Stimulated activated CD4-positive, alpha-beta T cell treated with anti-CD3 and anti-CD28 coated beads, Interleukin-2, amount 100 ng/mL, for 24 hours (primary cell): ENCODE results near the gene FGD3.
A peak's percentile ranks its signal among the peaks of the same experiment; 100 is the strongest.

Experiments
- DNase-seq, 2 donors: peaks; one replicate each; pipeline ENCODE4 v3.0.0-alpha.2; 2020

FGD3 gene

DNA sequence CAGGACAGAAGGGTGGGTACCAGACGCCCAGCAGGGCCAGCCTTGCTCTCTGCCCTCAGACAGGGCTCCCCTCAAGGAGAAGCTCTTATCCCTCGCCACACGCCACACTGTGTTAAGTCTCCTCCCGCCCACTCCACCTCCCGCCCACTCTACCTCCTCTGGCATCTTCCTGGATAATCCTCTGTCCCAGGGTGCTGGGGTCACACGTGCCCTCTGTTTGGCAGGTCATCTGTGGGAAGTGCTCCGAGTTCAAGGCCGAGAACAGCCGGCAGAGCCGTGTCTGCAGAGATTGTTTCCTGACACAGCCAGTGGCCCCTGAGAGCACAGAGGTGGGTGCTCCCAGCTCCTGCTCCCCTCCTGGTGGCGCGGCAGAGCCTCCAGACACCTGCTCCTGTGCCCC is 85.2 kb downstream of the FGD3 start:
- no peak for DNase-seq

DNA sequence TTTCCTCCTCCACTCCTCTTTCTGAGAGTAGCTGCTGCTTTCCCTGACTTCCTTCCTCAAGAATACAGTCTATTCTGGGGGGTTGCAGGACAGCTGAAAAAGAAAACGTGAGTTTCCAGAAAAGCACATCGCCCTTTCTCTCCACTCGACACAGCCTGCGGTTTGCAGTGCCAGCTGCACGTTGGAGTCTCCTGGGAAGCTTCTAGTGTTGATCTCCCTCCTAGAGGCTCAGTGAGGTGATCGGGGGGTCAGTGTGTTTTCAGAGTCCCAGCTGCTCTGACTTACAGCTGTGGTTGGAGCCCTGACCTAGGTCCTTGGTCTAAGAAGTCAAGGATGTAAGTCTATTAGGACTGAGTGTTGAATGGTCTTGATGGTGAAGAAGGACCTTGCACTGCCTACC is 86.2 kb downstream of the FGD3 start:
- no peak for DNase-seq

DNA sequence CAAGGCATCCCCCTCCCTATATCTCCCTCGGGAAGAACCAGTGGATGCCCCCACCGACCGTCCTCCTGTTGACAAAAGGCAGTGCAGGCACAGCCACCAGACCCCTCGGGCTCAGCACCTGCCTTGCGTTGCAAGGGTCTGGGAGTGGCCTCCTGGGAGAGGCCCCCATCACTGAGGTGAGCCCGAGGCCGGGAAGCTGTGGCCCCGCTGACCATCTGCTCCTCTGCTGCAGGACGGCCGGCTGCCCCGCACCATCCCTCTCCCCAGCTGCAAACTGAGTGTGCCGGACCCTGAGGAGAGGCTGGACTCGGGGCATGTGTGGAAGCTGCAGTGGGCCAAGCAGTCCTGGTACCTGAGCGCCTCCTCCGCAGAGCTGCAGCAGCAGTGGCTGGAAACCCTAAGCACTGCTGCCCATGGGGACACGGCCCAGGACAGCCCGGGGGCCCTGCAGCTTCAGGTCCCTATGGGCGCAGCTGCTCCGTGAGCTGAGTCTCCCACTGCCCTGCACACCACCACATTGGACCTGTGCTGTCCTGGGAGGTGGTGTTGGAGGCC is 87.9 kb downstream of the FGD3 start:
- DNase-seq, result no peak

DNA sequence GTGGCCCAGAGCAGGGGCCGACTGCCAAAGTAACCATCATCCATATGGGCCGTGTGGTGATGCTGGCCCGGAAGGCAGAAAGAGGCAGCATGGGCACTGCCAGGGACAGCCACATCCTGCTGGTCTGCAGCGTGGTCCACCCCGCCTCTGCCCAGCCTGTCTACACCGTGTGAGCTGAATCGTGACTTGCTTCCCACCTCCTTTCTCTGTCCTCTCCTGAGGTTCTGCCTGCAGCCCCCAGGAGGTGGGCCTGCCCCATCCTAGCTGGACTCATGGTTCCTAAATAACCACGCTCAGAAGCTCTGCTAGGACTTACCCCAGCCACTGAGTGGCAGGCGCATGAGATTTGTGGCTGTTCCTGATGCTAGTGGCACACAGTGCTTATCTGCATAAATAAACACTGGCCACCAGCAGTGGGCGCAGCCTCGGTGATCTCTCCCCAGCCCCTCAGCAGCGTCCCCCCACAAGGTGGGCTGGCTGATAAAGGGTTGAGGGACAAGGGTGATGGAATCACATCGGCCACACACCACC is 88.6 kb downstream of the FGD3 start:
- peak in 1 of 2 donors; percentile 14 for DNase-seq

DNA sequence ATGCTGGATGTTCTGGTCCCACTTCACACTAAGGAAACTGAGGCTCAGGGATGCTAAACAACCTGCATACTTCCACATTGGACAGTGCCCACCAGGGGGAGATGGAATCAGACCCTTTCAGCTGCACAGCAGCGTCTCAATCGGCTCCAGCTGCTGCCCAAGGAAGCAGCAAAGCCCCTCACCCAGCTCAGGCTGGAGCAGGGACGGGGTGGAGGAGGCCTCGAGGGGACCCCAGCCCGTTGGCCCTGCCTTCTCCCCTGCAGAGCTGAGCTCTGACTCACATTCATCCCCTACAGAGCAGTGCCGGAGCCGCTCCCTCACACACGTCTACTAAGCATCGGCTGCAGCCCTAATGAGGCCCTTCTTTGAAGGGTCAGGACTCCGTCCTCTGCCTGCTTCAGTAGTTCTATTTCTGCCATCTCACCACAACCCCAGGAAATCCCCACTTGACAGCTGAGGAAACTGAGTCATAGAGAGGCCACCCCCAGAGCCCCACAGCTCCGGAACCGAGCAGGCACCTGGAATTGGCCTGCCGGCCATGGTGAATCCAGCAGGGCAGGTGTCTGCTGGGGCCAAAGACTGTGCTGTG is 89.7 kb downstream of the FGD3 start:
- peak in 1 of 2 donors; percentile 16 for DNase-seq

DNA sequence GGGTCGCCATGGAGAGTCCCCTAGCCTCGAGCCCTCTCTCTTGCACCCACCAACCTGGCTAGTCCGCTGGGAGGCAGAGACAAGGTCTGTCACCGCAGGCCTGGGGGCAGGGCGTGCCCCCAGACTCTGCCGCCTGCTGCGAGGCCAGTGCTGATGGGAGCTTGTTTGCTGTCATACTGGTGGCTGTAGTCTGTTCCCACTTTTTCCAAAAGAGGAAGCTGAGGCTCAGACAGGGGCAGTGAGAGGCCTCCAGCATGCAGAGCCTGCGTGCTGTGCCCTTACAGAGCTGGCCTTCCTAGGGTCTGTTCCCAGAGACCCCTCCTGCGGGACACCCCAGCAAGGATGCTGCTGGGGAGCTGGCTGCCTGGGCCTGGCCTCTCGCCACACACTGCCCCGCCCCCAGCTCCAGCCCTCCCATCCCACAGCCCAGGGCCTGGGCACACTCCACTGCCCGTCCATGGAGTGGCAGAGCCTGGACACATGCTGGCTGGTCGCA is 90.2 kb downstream of the FGD3 start:
- DNase-seq, result peak in 1 of 2 donors; percentile 15

DNA sequence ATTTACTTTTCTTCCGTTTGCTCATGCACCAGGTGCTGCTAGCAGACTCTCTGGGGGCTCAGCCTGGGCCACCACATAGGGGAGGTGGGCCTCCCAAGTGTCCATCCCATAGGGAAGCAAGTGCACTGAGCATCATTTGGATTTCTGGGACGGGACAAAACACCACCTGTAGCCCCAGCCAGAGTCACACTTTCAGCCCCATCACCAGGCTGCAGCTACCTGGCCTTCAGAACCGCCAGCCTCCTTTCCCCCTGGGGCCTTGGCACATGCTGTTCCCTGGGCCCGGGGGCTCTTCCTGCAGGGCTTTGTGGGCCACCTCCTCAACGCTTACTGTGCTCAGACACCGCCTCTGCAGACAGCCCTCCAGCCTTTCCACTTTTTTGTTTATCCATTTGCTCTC is 91.6 kb downstream of the FGD3 start:
- no peak for DNase-seq

DNA sequence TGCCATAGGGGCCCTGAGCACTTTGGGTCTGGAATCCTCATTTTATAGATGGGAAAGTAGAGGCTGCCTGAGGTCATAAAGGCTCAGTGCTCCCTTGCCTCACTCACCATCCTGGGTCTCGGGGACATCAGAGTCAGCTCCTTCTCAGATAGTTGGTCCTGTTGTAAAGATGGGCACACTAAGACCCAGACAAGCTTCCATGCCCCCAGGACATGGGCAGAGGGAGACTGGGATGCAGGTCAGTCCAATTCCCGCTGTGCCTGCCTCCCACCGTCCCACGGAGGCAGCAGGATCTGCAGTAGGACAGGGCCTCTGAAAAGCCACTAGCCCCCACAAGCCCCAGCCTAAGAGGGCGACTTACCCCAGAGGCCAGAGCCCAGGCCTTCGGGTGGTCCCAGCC is 92.1 kb downstream of the FGD3 start:
- DNase-seq, result no peak

DNA sequence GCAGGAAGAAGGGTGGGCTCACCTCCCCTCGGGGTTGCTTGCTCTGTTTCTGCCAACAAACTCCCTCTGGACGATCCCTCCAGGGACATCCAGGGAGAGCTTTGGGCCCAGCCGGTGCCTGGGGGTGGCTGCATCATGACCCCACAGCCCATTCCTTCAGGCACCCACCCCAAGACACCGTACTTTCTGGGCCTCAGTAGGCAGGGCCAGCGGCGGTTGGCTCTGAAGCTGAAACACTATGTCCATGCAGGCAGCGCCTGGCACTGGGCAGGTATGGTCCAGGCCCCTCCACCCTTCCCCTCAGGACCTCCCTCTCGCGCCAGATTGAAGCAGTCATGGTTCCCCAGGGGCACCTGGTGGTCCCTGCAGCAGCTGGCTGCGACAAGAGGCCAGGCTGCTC is 92.7 kb downstream of the FGD3 start:
- peak in 1 of 2 donors; percentile 16 for DNase-seq

DNA sequence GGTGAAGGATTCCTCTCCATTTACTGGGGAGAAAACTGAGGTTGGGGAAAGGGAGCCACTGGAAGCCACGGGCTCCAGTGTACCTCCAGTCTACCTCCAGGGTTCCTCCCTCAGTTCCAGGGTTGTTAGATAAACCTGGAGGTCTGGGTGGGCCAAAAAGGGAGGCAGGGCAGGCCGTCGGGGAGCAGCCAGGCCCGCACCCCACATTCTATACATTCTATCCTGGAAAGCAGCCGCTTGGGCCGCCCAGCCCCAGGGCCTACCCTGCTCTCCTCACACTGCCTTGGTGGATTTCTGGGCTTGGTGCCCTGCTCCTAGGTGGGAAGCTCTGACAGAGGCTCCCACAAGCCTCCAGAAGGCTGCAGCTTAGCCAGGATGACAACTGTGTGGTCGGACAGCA is 93.1 kb downstream of the FGD3 start:
- peak in 1 of 2 donors; percentile 12 for DNase-seq

DNA sequence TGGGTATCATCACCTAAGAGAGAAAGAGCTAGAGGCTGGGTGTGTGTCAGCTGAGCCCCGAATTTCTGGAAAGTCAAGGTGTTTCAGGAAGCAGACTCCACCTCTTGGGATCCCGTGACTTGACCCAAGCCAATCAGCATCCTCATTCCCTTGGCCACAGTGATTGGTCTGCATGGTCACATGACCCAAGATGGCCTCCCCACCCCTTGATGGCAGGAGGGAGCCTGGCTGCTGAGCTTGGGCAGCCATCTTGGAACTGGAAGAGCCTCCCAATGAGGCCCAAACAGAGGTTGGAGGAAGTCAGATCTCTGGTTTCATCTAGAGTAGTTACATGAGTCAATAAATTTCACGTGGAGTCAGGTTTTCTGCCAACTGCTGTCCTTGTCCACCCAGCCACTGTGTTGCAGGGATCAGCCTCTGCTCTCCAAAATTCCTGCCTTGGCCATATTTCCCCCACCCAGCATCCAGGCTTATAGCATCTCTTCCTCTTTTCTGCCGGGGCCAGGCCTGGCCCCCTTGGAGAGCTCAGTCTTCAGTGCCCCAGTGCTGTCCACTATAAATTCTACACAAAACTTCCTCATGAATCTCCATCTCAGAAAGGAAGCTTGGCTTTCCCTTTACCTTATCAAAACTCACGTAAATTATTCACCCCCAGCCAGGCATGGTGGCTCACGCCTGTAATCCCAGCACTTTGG is 93.9 kb downstream of the FGD3 start:
- peak in 1 of 2 donors; percentile 27 for DNase-seq

DNA sequence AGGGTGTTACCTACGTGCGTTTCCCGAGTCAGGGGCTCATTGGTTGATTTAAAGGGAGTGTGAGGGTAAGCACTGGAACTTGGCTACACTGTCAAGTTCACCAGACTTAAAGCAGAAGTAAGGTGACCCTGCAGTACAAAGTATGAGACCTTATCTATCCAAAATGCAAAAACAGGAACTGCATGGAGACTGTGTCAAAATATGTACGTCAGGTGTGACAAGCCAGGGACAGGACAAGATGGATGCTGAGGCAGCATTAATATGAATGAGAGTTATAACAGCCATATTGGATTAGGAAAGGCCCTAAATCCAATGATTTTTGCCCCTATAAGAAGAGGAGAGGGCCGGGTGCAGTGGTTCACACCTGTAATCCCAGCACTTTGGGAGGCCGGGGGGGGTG is 95.8 kb downstream of the FGD3 start:
- peak in 1 of 2 donors; percentile 13 for DNase-seq

DNA sequence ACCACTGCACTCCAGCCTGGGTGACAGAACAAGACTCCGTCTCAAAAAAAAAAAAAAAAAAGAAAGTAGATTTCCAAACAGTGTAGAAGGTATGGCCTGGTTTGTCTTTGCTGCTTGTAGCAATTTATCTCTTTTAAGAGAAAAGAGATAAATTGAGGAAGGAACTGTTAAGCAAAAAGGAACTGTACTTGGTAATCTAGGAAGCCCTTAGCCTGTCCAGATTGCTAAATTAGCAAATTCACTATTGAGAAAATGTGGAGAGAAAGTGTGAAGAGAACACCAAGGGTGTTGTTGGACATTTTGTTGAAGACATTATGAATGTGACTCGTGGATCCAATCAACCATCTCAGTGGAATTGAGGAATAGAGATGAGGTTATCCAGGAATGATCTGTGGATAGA is 98.2 kb downstream of the FGD3 start:
- DNase-seq, result no peak

DNA sequence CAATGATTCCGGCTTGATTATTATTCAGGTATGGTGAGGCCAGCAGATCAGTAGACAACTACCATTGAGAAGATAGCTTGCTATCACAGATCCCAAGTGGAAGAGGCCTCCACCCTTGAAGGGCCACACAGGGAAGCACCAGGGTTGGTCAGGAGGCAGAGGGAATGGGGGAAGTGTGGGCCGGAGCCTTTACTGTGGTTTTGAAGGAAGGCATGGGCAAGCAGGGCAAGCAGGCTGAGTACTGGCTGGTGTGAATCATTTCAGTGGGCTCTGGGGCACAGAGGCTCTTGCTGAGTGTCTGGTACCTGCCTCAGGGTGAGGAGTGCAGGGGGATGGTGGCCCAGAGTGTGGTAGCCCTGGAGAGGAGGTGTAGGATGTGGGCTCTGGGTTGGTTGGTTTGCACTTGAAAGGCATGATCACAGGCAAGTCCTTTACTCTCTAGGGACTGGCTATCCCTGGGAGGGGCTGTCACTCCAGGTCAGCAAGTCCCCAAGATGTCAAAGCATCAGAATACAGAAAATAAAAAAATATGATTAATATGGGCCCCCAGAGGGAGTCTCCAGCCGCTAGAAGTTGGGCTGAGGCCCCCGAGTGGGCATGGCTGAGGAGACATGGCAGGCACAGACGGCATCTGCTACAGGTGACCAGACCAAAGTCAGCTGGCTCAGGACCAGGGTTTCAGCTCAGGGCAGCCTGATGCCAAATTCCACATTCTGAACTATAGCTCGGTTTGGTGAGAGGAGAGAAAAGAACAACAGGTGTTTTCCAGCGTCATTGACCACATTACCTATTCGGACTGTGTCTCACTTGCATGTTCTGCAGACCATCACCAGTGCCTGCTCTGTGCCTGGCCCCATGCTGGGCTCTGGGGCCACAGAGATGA is 101.5 kb downstream of the FGD3 start:
- no peak for DNase-seq

DNA sequence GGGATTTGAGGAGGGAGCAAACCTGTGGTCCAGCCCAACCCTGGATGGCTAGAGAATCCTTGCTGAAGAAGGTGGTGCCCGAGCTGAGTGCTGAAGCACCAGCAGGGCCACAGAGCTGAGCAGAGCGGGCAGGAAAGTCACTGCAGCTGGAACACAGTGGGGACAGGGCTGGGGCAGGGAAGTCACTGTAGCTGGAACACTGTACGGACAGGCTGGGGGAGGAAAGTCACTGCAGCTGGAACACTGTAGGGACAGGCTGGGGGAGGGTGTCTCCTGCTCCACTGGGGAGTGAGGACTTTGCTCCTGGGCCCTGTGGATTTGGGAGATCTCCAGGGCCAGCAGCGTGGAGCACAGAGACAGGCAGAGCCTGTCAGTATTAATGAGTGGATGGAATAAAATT is 102.2 kb downstream of the FGD3 start:
- DNase-seq, result no peak

DNA sequence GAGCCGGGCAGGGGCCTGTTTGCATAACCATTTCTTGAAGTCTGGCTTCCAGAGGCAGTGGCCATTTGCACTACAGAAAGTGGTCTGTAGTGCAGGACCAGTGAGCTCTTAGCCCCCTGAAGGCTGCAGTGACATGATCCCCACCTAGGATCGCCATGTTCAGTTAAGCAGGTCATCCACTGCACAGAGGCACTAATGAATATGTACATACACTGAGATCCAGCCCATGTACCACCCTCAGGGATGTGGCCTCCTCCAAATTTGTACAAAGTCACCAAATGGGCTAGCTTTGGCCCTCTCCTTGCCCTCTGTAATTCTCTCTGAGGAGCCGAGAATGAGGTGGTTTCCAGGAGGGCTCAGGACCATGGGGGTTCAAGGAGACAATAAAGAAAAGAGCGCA is 102.9 kb downstream of the FGD3 start:
- DNase-seq, result no peak

DNA sequence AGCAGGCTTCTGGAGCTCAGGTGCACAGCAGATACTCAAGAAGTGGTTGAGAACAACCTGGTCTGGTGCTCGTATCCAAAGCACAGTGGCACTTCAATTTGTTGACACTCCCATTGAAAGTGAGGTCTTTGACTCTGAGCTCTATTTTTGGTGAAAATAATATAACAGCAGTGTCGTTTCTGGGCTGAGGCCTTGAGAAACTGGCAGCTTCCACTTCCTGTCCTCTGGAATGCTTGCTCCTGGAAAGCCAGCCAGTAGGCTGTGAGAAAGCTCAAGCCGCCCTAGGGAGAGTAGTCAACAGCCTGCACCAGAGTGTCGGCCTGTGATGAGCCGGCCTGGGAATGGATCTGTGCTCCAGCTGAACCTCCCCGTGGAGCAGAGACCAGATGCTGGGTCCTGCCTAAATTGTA is 104.4 kb downstream of the FGD3 start:
- no peak for DNase-seq

DNA sequence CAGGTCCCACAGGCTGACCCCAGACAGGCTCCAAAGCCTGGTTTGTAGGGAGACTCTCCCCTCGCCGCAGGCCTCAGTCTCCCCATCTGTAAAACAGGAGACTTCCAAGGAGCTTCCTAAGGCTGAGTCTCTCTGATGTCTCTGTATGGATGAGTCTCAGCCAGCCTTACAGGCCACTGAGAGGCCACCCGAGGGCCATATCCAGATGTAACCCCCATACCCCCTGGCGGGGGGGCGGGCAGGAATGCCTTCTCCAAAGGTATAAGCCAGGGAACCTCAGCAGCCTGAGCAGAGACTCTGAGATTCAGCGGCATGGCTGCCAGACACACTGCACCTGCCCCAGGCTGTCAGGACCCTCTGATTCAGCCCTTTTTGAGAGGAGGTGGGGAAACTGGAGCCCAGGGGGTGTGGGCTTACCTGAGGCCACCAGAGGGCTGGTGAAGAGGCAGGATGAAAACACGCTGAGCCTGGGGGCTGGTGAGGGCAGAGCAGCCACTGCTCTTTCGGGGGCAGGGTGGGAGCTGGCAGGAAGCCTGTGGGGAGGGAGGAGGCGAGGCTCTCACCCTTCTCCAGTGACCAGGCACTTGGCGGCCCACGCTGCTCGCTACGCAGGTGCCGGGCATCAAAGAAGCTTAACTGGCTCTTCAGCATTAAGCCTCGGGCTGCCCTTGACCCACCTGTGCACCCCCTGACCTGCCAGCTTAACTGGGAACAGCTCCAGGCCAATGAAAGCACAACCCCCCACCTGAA is 105.6 kb downstream of the FGD3 start:
- no peak for DNase-seq

DNA sequence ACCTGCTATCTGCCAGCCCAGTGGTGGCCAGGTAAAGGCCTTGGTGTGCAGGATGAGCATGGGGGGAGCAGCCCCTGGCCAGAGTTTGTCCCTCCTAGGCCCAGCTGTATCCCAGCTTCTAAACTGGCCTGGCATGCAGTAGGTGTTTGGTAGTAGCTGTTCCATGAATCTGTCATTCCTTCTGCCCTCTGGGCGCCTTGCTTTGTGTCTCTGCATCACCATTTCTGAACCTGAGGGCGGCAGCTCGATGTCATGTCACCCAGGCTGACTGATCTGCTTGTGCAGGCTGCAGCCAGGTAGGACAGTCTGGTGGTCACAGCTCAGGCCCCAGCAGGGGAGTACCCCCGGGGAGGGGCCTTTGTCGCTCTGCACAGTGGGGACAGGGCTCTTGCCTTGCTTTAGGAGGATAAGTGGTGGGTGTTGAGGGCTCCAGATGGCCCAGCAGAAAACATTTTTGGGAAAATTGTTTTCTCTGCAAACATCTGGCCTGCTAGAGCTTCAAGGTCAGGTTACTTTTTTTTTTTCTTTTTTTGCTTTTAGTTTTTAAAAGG is 106.5 kb downstream of the FGD3 start:
- no peak for DNase-seq

DNA sequence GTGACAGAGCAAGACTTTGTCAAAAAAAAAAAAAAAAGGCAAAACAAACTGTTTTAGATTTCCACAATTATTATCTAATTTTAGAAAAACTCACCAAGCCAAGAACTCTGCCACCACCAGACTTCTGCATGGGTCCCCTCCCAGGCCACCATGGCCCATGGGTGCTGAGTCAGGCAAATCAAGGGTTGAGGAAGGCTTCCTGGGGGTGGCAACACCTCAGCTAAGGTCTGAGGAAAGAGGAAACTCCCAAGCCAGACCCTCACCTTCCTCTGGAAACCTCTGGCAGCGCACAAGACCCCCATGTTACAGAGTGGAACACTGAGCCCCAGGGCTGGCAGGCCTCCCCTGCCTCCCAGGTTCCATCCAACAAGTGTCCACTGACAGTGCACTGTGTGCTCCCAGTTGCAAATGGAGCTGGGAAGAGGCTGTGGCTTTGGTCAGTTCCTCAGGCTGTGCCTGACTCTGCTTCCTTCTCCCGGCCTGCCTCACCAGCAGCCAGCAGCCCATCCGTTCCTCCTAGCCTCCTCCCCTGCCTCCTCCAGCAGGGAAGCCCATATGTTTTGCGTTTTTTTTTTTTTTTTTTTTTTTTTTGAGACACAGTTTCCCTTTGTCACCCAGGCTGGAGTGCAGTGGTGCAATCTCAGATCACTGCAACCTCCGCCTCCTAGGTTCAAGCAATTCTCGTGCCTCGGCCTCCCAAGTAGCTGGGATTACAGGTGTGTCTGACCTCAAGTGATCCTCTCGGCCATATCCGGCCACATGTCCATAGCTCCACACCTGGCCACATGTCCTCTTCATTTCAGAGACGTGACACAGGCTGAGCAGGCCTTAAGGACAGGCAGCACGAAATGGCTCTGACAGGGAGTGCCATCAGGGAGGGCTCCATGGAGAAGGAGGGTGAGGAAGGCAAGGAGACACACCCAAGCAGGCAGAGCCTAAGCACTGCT is 107.7 kb downstream of the FGD3 start:
- no peak for DNase-seq
